HG03280 (cell line): ENCODE data around the gene FOSB.

Experiments used
- ATAC-seq: cut with Tn5 transposase; IDR thresholded peaks from one replicate; pipeline ENCODE4 v1.9.1; 2021; ENCODE audit warnings: mild to moderate bottlenecking, moderate library complexity; ENCODE audit not compliant: unreplicated experiment

Gene FOSB

GRCh38 chr19:45518469-45518826 is 50.7 kb downstream of the FOSB start:
- ATAC-seq = no peak

GRCh38 chr19:45522010-45522941 is 54.5 kb downstream of the FOSB start:
- ATAC-seq = no peak

GRCh38 chr19:45523642-45524256 is 56.0 kb downstream of the FOSB start:
- peak; percentile 71 for ATAC-seq

- no peak for ATAC-seq
Observed at GRCh38 chr19:45524575-45525129, 56.9 kb downstream of the FOSB start.
